Activated CD4-positive, CD25-positive, alpha-beta regulatory T cell treated with anti-CD3 and anti-CD28 coated beads, Interleukin-2, amount 50 U/mL, for 24 hours (primary cell): Measurements from ENCODE around the gene TPT1.

Experiments used
- ATAC-seq, 2 donors: fragments of 150-1000 bp; cut with Tn5 transposase; one replicate each; pipeline ENCODE4 v1.10.0; 2021; ENCODE audit warnings: mild to moderate bottlenecking in 1 of 2, moderate library complexity in 1 of 2

Gene TPT1

GRCh38 chr13:45333251-45333976 lies 7.6 kb downstream of the TPT1 start:
- ATAC-seq, result peak; percentile 22 to 28

- ATAC-seq, result no peak
Measured at GRCh38 chr13:45332831-45333219, 8.2 kb downstream of the TPT1 start.

- no peak for ATAC-seq
Measured at GRCh38 chr13:45332036-45332830, 8.8 kb downstream of the TPT1 start.

- no peak for ATAC-seq
Measured at GRCh38 chr13:45331692-45332035, 9.3 kb downstream of the TPT1 start.

GRCh38 chr13:45331123-45331619 lies 9.8 kb downstream of the TPT1 start:
- no peak for ATAC-seq

- no peak for ATAC-seq
Measured at GRCh38 chr13:45328661-45329111, 12.3 kb downstream of the TPT1 start.

GRCh38 chr13:45327253-45327955 lies 13.6 kb downstream of the TPT1 start:
- no peak for ATAC-seq

- no peak for ATAC-seq
Measured at GRCh38 chr13:45325806-45326205, 15.2 kb downstream of the TPT1 start.

GRCh38 chr13:45320876-45321629 lies 19.9 kb downstream of the TPT1 start:
- ATAC-seq, result no peak

GRCh38 chr13:45316996-45317395 lies 24.0 kb downstream of the TPT1 start:
- no peak for ATAC-seq

- no peak for ATAC-seq
Measured at GRCh38 chr13:45316338-45316737, 24.6 kb downstream of the TPT1 start.

GRCh38 chr13:45315520-45316167 lies 25.3 kb downstream of the TPT1 start:
- no peak for ATAC-seq

GRCh38 chr13:45314822-45315221 lies 26.2 kb downstream of the TPT1 start:
- ATAC-seq, result no peak

- ATAC-seq, result peak in 1 of 2 donors; percentile 11
Measured at GRCh38 chr13:45310341-45311131, 30.4 kb downstream of the TPT1 start.

GRCh38 chr13:45306966-45307365 lies 34.0 kb downstream of the TPT1 start:
- ATAC-seq, result no peak

GRCh38 chr13:45305079-45305478 lies 35.9 kb downstream of the TPT1 start:
- ATAC-seq, result no peak

GRCh38 chr13:45303866-45304265 lies 37.1 kb downstream of the TPT1 start:
- ATAC-seq, result no peak

GRCh38 chr13:45303026-45303425 lies 38.0 kb downstream of the TPT1 start:
- no peak for ATAC-seq

- no peak for ATAC-seq
Measured at GRCh38 chr13:45302507-45302906, 38.5 kb downstream of the TPT1 start.

- ATAC-seq, result no peak
Measured at GRCh38 chr13:45301263-45301662, 39.7 kb downstream of the TPT1 start.
